ENCODE measurements around the gene GYG1.

- no peak for TF ChIP-seq CTCF (IDR thresholded peaks at IDR 0.05; ENCODE audit: low read depth, low read length)
- TF ChIP-seq EZH2phosphoT487 (IDR thresholded peaks at IDR 0.05; ENCODE audit: low read depth): no peak
These were observed 46.2 kb upstream of the GYG1 start for GRCh38 chr3:148945116-148945515.

Measured in OCI-LY3 (cell line).